ENCODE results near the gene CNOT6L. TPM values are rescaled to one million over a fixed set of nuclear protein-coding genes. Genes with fewer than 3 reads are reported as not detected.

CNOT6L gene
- total RNA-seq, 2 donors from 2014 or later, result 17.5 to 19.2 TPM

- WGBS, 2 donors, result 28 to 38% methylated on average over 4 of the region's 4 CpGs
- no peaks in the 10 kb centered on the region for H3K36me3 ChIP-seq (replicated peaks in 1 of 2; ENCODE audit: insufficient read depth in 1 of 2, low read depth in 2 of 2)
- H3K9me3 ChIP-seq, result no peaks in the 10 kb centered on the region
- intact Hi-C loops (cut with DNase I), result no loop called here
- no peak overlapping the region for H3K4me3 ChIP-seq
- no peak for DNase-seq
- H3K27me3 ChIP-seq, result no peaks in the 10 kb centered on the region
- H3K4me1 ChIP-seq, result no peaks in the 10 kb centered on the region
- no peak for TF ChIP-seq POLR2A (IDR thresholded peaks at IDR 0.05)
- no peak for TF ChIP-seq CTCF (IDR thresholded peaks at IDR 0.05)
- H3K27ac ChIP-seq, result no peak overlapping the region
- ATAC-seq, result no peak
Measured at GRCh38 chr4:77834403-77834802, 15.2 kb upstream of the CNOT6L start.

GRCh38 chr4:77833126-77833724, 14.1 kb upstream of the CNOT6L start:
- no peaks in the 10 kb centered on the region for H3K36me3 ChIP-seq (replicated peaks in 1 of 2; ENCODE audit: insufficient read depth in 1 of 2, low read depth in 2 of 2)
- ATAC-seq, result no peak
- H3K4me1 ChIP-seq, result no peaks in the 10 kb centered on the region
- no peaks in the 10 kb centered on the region for H3K27me3 ChIP-seq
- DNase-seq, result no peak
- TF ChIP-seq POLR2A (IDR thresholded peaks at IDR 0.05), result no peak
- TF ChIP-seq CTCF (IDR thresholded peaks at IDR 0.05), result no peak
- WGBS, 2 donors, result 60 to 61% methylated on average over 2 of the region's 2 CpGs
- H3K4me3 ChIP-seq, result no peak overlapping the region
- H3K27ac ChIP-seq, result no peak overlapping the region
- intact Hi-C loops (cut with DNase I), result no loop called here
- H3K9me3 ChIP-seq, result no peaks in the 10 kb centered on the region

GRCh38 chr4:77827343-77827742, 8.2 kb upstream of the CNOT6L start:
- Histone ChIP-seq H3K36me3 (replicated peaks in 1 of 2; ENCODE audit: insufficient read depth in 1 of 2, low read depth in 2 of 2) (no peaks in the 10 kb centered on the region), H3K4me3 (no peak overlapping the region), H3K27ac (no peak overlapping the region), H3K9me3 (no peaks in the 10 kb centered on the region), H3K27me3 (no peaks in the 10 kb centered on the region), H3K4me1 (no peaks in the 10 kb centered on the region)
- intact Hi-C loops (cut with DNase I), result no loop called here
- TF ChIP-seq CTCF (IDR thresholded peaks at IDR 0.05), result no peak
- no peak for TF ChIP-seq POLR2A (IDR thresholded peaks at IDR 0.05)
- DNase-seq, result no peak
- ATAC-seq, result no peak

- TF ChIP-seq CTCF (IDR thresholded peaks at IDR 0.05), result no peak
- no peak for TF ChIP-seq POLR2A (IDR thresholded peaks at IDR 0.05)
- intact Hi-C loops (cut with DNase I), result no loop called here
- ATAC-seq (no peak), DNase-seq (no peak)
- no peaks in the 10 kb centered on the region for H3K36me3 ChIP-seq (replicated peaks in 1 of 2; ENCODE audit: insufficient read depth in 1 of 2, low read depth in 2 of 2)
- WGBS, 2 donors, result 75 to 76% methylated on average over 6 of the region's 6 CpGs
- no peaks in the 10 kb centered on the region for H3K27me3 ChIP-seq
- H3K27ac ChIP-seq, result no peak overlapping the region
- H3K4me1 ChIP-seq, result peaks cover 7% of the 10 kb centered on the region
- no peak overlapping the region for H3K4me3 ChIP-seq
- no peaks in the 10 kb centered on the region for H3K9me3 ChIP-seq
Measured at GRCh38 chr4:77826275-77826674, 7.1 kb upstream of the CNOT6L start.

- WGBS, 2 donors, result 27 to 44% methylated on average over 1 of the region's 1 CpG
- peak in 1 of 4 donors; percentile 9 for DNase-seq
- Histone ChIP-seq H3K27ac (peak overlapping the region in 2 of 4 donors; percentile 100), H3K27me3 (no peaks in the 10 kb centered on the region), H3K4me3 (no peak overlapping the region), H3K4me1 (peaks cover 20% of the 10 kb centered on the region), H3K36me3 (replicated peaks in 1 of 2; ENCODE audit: insufficient read depth in 1 of 2, low read depth in 2 of 2) (no peaks in the 10 kb centered on the region), H3K9me3 (no peaks in the 10 kb centered on the region)
- no peak for TF ChIP-seq CTCF (IDR thresholded peaks at IDR 0.05)
- no peak for TF ChIP-seq POLR2A (IDR thresholded peaks at IDR 0.05)
- no peak for ATAC-seq
- intact Hi-C loops (cut with DNase I), result no loop called here
Measured at GRCh38 chr4:77821775-77822174, 2.6 kb upstream of the CNOT6L start.
